Right renal cortex interstitium (tissue), 3 donors: ENCODE measurements around the gene KLF11. TPM values are rescaled to one million over a fixed set of nuclear protein-coding genes. Genes with fewer than 3 reads are reported as not detected.
"Not testable (repeated sequence)": the region's sequence is repeated elsewhere in the genome, so short reads cannot be mapped to it uniquely, and the experiment has no call there.

Experiments
- DNase-seq, 3 donors: peaks; one replicate each; pipeline ENCODE4 v3.0.0-alpha.2; 2013; ENCODE audit warnings: low read depth in 3 of 3, low spot score in 2 of 3
- polyA plus RNA-seq, 3 donors: library from polyadenylated mRNA; unstranded; fragments of 120-200 nt; gene quantifications; one replicate each; pipeline ENCODE4 v1.2.1, GENCODE V29; 2013; ENCODE audit not compliant: insufficient read length in 3 of 3

The KLF11 gene
- polyA plus RNA-seq, 3 donors, result 23.5 to 24.0 (median 24.0) TPM

- DNase-seq, result no peak
Observed at GRCh38 chr2:10009271-10009810, 34.0 kb upstream of the KLF11 start.

GRCh38 chr2:10009811-10010781, 33.3 kb upstream of the KLF11 start:
- no peak for DNase-seq

- DNase-seq, result not testable (repeated sequence)
Observed at GRCh38 chr2:10010861-10011605, 32.3 kb upstream of the KLF11 start.

GRCh38 chr2:10011606-10012325, 31.6 kb upstream of the KLF11 start:
- DNase-seq, result not testable (repeated sequence)

GRCh38 chr2:10012366-10012962, 30.9 kb upstream of the KLF11 start:
- not testable (repeated sequence) for DNase-seq

GRCh38 chr2:10012963-10013461, 30.3 kb upstream of the KLF11 start:
- DNase-seq, result no peak

- not testable (repeated sequence) for DNase-seq
Observed at GRCh38 chr2:10013651-10014417, 29.5 kb upstream of the KLF11 start.

GRCh38 chr2:10014418-10015190, 28.7 kb upstream of the KLF11 start:
- no peak for DNase-seq

GRCh38 chr2:10015376-10015989, 27.9 kb upstream of the KLF11 start:
- not testable (repeated sequence) for DNase-seq

GRCh38 chr2:10016001-10016801, 27.1 kb upstream of the KLF11 start:
- DNase-seq, result no peak

GRCh38 chr2:10016802-10017258, 26.5 kb upstream of the KLF11 start:
- no peak for DNase-seq

GRCh38 chr2:10017313-10017941, 25.9 kb upstream of the KLF11 start:
- no peak for DNase-seq

GRCh38 chr2:10019174-10019573, 24.2 kb upstream of the KLF11 start:
- DNase-seq, result no peak

- DNase-seq, result no peak
Observed at GRCh38 chr2:10019602-10020400, 23.5 kb upstream of the KLF11 start.

- DNase-seq, result no peak
Observed at GRCh38 chr2:10022041-10022421, 21.3 kb upstream of the KLF11 start.

- DNase-seq, result no peak
Observed at GRCh38 chr2:10022445-10022844, 20.9 kb upstream of the KLF11 start.
